OCI-LY7 (cell line): ENCODE data around the gene FAU.

Experiments used
- CTCF ChIP-seq: fragments of 200-600 bp; sonication (generic); conservative IDR thresholded peaks from 2 replicates; pipeline ENCODE4 v1.5.1; 2014; ENCODE audit warnings: mild to moderate bottlenecking, antibody characterized with exemption, low read length, moderate library complexity, mixed read lengths
- EZH2phosphoT487 ChIP-seq: fragments of 200-600 bp; sonication (generic); IDR thresholded peaks from 2 replicates; pipeline ENCODE4 v1.6.1; 2018; ENCODE audit warnings: low read depth, borderline replicate concordance, mild to moderate bottlenecking, mixed run types, antibody characterized with exemption, low read length, moderate library complexity, mixed read lengths

GRCh38 chr11:65113361-65113756, 8.6 kb downstream of the FAU start:
- TF ChIP-seq EZH2phosphoT487, result no peak
- no peak for TF ChIP-seq CTCF
